ENCODE data around the gene ARGFX.
"Not testable (repeated sequence)": the region's sequence is repeated elsewhere in the genome, so short reads cannot be mapped to it uniquely, and the experiment has no call there.

The ARGFX gene

DNA sequence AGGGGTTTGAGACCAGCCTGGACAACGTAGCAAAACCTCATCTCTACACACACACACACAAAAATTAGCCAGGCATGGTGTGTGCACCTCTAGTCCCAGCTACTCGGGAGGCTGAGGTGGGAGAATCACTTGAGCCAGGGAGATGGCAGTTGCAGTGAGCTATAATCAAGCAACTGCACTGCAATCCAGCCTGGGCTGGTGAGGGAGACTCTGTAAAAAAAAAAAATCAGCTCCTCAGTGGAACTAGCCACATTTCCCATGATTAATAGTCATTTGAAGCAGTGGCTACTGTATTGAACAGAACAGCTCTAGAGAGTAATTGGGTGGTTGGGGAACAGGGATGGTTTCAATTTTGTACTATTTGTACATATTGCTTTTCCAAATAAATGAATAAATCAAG is 13.9 kb downstream of the ARGFX start:
- H3K27ac ChIP-seq = no peak overlapping the region
- no peak for TF ChIP-seq ZFX (IDR thresholded peaks at IDR 0.05; ENCODE audit: borderline replicate concordance)
- TF ChIP-seq, protein P1, sequence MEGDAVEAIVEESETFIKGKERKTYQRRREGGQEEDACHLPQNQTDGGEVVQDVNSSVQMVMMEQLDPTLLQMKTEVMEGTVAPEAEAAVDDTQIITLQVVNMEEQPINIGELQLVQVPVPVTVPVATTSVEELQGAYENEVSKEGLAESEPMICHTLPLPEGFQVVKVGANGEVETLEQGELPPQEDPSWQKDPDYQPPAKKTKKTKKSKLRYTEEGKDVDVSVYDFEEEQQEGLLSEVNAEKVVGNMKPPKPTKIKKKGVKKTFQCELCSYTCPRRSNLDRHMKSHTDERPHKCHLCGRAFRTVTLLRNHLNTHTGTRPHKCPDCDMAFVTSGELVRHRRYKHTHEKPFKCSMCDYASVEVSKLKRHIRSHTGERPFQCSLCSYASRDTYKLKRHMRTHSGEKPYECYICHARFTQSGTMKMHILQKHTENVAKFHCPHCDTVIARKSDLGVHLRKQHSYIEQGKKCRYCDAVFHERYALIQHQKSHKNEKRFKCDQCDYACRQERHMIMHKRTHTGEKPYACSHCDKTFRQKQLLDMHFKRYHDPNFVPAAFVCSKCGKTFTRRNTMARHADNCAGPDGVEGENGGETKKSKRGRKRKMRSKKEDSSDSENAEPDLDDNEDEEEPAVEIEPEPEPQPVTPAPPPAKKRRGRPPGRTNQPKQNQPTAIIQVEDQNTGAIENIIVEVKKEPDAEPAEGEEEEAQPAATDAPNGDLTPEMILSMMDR (IDR thresholded peaks at IDR 0.05) = no peak

DNA sequence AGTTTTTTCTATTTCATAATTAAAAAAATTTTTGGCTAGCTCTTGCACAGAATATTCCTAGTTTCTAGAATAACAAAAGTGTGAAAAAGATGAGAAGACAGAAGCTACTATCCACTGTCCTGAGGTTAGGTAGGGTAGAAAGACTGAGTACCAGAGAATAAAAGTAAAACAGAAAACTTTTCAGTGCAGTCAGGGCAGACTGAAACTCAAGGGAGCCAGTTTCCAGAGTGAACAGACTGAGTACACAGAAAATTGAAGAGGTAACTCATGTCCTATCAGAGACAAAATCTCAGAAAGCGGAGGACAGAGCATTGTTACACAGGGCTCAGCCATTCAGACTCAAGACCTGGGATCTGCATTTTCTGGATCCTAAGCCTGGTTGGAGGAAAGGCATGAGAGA is 16.7 kb downstream of the ARGFX start:
- H3K27ac ChIP-seq = no peak overlapping the region
- TF ChIP-seq ZFX (IDR thresholded peaks at IDR 0.05; ENCODE audit: borderline replicate concordance) = no peak
- TF ChIP-seq, protein P1 (IDR thresholded peaks at IDR 0.05) = no peak

DNA sequence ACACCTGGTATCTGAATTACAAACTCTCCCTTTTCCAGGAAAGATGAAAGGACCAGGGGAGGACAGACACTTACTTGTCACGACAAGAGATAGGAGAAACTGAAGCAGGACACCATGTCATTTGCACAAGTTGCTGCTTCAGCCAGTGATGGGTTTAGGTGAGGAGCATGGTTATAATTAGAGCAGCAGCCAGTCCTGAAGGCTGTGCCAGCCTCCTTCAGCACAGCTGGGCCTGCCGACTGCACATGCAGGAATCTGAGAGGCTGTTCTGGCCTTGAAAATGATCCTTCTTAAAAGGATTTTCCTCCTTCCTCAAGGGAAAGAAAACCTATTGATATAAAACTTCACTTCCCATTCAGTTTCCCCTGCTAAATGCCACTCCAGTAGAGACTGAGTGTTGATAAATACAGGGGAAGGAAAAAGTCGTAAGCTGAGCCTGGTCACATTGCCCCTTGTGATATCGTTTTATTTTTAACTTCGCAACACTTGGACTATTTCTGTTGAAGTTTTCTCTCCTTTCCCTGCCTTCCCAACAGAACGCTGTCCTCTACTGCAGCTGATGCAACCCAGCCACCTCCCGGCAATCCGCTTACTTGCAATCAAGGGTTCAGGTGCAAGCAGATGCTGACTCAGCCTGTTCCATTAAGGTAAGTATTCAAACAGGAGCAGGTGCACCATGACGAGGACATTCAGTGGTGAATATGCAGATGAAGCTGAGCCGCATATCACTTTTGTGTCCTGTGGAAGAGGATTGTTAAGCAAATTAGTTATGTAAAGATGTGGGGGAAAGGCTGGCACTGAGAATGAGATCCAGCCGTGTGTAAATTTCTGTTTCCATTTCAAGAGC is 25.3 kb downstream of the ARGFX start, which contains the start of gene FBXO40:
Gene FBXO40, plus strand, starts transcription at position 524 of the 847 bp plus-strand sequence. CDS start 27,197 bp downstream, outside the sequence.
- TF ChIP-seq, protein P1 (IDR thresholded peaks at IDR 0.05) = no peak
- no peak for TF ChIP-seq ZFX (IDR thresholded peaks at IDR 0.05; ENCODE audit: borderline replicate concordance)
- no peak within 1 kb of the TSS for H3K27ac ChIP-seq

DNA sequence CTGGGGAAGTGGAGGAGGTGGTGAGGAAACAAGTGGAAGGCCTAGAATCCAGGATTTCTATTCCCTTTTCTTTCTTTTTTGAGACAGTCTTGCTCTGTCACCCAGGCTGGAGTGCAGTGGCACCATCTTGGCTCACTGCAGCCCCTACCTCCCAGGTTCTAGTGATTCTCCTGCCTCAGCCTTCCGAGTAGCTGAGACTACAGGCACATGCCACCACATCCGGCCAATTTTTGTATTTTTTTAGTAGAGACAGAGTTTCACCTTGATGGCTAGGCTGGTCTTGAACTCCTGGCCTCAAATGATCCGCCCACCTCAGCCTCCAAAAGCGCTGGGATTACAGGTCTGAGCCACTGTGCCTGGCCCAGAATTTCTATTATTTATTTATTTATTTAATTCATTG is 26.1 kb downstream of the ARGFX start:
- not testable (repeated sequence) for H3K27ac ChIP-seq

DNA sequence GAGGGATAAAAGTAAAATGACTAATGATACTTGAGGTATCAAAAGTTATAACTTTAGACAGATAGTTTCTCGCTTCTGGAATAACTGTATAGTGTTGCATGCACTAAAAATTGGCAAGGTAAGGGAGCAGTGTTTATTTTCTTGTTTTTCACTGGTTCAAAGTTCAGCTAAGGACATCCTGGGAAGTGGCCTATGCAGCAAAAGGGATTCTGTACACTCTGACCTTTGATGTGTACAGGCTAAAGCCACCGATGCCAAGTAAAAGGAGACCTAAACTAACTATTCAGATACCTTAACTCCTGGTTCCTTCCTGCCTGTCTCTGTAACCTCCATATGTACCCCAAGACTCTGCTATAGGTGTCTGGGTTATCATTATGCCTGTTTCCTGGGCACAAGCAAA is 27.1 kb downstream of the ARGFX start:
- H3K27ac ChIP-seq = no peak overlapping the region
- TF ChIP-seq, protein P1 (IDR thresholded peaks at IDR 0.05) = no peak
- TF ChIP-seq ZFX (IDR thresholded peaks at IDR 0.05; ENCODE audit: borderline replicate concordance) = no peak

DNA sequence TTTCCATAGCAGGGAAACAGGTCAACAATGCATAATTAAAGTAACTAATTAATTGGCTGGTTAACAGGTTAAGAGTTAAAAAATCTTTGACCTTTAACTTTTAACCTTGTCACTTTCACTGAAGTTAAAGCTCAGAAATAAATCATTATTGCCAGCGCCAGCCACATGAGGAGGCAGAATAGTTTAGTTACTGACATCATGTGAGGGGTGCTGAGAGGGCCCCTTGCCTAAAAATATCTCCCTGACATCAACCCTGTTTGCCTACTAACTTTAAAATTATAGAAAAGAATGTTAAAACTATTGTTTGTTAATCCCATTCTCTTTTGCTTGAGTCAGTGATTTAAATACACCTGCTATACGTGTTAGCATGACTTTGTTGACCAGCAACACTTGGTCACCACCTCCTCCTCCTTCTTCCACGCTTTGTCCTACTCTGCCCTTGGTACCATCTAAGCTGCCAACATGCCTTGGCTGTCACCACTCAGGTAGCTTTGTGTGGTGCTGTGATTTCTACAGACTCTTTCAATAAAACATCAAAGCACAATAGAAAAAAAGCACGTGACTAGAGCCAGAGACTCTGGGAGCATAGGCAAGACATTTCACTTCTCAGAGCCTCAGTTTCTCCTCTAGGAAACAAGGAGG is 28.1 kb downstream of the ARGFX start:
- H3K27ac ChIP-seq = no peak overlapping the region
- TF ChIP-seq ZFX (IDR thresholded peaks at IDR 0.05; ENCODE audit: borderline replicate concordance) = no peak
- TF ChIP-seq, protein P1 (IDR thresholded peaks at IDR 0.05) = no peak

DNA sequence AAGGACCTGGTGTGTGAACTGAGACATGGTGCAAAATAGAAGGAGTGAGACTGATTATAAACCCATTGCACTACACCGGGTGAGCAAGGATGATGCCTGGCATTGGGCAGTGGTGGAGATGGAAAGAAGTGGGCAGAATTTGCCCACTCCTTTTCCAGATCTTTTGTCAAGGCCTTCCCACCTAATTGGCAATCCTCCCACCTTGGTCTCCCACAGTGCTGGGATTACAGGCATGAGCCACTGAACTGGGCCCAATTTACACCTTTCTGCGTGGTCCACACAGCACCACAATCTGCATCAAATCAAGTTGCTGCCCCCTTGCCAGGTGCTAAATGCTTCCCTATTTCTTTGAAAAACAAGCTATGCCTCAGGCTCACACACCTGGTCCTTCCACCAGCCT is 30.8 kb downstream of the ARGFX start:
- H3K27ac ChIP-seq = no peak overlapping the region
- TF ChIP-seq, protein P1 (IDR thresholded peaks at IDR 0.05) = no peak
- TF ChIP-seq ZFX (IDR thresholded peaks at IDR 0.05; ENCODE audit: borderline replicate concordance) = no peak

DNA sequence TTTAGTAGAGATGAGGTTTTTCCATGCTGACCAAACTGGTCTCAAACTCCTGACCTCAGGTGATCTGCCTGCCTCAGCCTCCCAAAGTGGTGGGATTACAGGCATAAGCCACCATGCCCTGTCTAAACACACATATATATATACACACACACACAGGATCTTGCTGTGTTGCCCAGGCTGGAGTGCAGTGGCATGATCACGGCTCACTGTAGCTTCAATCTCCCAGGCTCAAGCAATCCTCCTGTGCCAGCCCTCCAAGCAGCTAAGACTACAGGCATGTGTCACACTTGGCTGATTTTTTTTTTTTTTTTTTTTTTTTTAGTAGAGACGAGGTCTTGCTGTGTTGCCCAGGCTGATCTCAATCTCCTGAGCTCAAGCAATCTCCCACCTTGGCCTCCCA is 32.2 kb downstream of the ARGFX start:
- H3K27ac ChIP-seq = not testable (repeated sequence)
